Endothelial cell of hepatic sinusoid (primary cell): ENCODE results near the gene FBN1.

ENCODE experiments used
- in situ Hi-C: cut with HindIII; loops from 2 replicates; pipeline ENCODE4 v1.10.0; 2017; ENCODE audit warnings: low sequenced_read_pairs

The FBN1 gene

GRCh38 chr15:48584812-48585563 lies 60.5 kb downstream of the FBN1 start:
- in situ Hi-C loops: no loop called here

- in situ Hi-C loops: no loop called here
These were observed 61.3 kb downstream of the FBN1 start for GRCh38 chr15:48584090-48584811.

- in situ Hi-C loops: no loop called here
These were observed 62.9 kb downstream of the FBN1 start for GRCh38 chr15:48582452-48583247.

GRCh38 chr15:48581219-48581618 lies 64.3 kb downstream of the FBN1 start:
- in situ Hi-C loops: no loop called here

GRCh38 chr15:48580736-48581135 lies 64.8 kb downstream of the FBN1 start:
- in situ Hi-C loops: no loop called here

- in situ Hi-C loops: no loop called here
These were observed 65.4 kb downstream of the FBN1 start for GRCh38 chr15:48579945-48580671.

GRCh38 chr15:48578965-48579364 lies 66.5 kb downstream of the FBN1 start:
- in situ Hi-C loops: no loop called here

GRCh38 chr15:48577469-48577868 lies 68.0 kb downstream of the FBN1 start:
- in situ Hi-C loops: no loop called here

- in situ Hi-C loops: loop anchor here (5.0 kb wide), 2 partner anchors 37 to 107 kb away; no protein-coding TSS in a partner anchor
These were observed 71.3 kb downstream of the FBN1 start for GRCh38 chr15:48574187-48574586.

GRCh38 chr15:48573780-48574179 lies 71.7 kb downstream of the FBN1 start:
- in situ Hi-C loops: loop anchor here (5.0 kb wide), 2 partner anchors 36 to 106 kb away; no protein-coding TSS in a partner anchor

GRCh38 chr15:48572823-48573222 lies 72.7 kb downstream of the FBN1 start:
- in situ Hi-C loops: loop anchor here (5.0 kb wide), 2 partner anchors 36 to 106 kb away; no protein-coding TSS in a partner anchor

- in situ Hi-C loops: loop anchor here (5.0 kb wide), 2 partner anchors 34 to 104 kb away; no protein-coding TSS in a partner anchor
These were observed 74.0 kb downstream of the FBN1 start for GRCh38 chr15:48571510-48571909.

GRCh38 chr15:48570822-48571221 lies 74.7 kb downstream of the FBN1 start:
- in situ Hi-C loops: loop anchor here (5.0 kb wide), 2 partner anchors 34 to 104 kb away; no protein-coding TSS in a partner anchor

- in situ Hi-C loops: loop anchor here (5.0 kb wide), 2 partner anchors 32 to 102 kb away; no protein-coding TSS in a partner anchor
These were observed 75.8 kb downstream of the FBN1 start for GRCh38 chr15:48569591-48570302.

GRCh38 chr15:48566668-48567067 lies 78.8 kb downstream of the FBN1 start:
- in situ Hi-C loops: no loop called here

- in situ Hi-C loops: no loop called here
These were observed 79.7 kb downstream of the FBN1 start for GRCh38 chr15:48565560-48566482.

GRCh38 chr15:48564690-48565089 lies 80.8 kb downstream of the FBN1 start:
- in situ Hi-C loops: no loop called here

- in situ Hi-C loops: no loop called here
These were observed 81.6 kb downstream of the FBN1 start for GRCh38 chr15:48563934-48564333.
